NCI-H2107 treated with DMSO at 0.1 percent for 48 hours (cell line): ENCODE results near the gene CHSY3.

ENCODE experiments used
- DNase-seq: peaks from one replicate; lab custom pipeline; 2025; ENCODE audit not compliant: unreplicated experiment; lab: John Stamatoyannopoulos, UW

CHSY3 gene

DNA sequence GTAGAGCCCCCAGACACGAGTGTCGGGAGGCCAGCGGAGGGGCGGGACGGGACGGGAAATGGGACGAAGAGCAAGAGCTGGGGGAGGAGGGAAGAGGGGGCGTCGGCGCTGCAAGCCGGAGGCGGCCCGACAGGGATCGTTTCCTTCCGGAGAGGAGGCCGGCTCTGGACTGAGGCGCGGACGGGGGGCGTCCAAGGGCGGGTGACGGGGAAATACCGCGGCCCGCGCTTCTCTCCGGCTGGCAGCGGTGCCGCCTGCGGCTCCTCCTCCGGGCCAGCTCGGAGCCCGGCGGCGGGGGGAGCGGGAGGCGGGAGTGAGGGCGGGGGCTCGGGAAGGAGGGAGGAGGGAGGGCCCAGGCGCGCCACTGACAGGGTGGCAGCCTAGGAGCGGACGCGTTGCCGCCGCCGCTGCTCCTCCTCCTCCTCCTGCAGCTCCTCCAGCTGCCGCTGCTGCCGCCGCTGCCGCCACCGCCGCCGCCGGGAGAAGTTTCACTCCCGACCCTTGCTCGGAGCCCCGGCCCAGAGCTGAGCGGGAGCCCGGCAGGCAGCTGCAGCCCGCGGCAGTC, at the start of gene CHSY3:
Gene CHSY3, plus strand, starts transcription at position 364 of the 565 bp plus-strand sequence.
- peak; percentile 3 for DNase-seq

DNA sequence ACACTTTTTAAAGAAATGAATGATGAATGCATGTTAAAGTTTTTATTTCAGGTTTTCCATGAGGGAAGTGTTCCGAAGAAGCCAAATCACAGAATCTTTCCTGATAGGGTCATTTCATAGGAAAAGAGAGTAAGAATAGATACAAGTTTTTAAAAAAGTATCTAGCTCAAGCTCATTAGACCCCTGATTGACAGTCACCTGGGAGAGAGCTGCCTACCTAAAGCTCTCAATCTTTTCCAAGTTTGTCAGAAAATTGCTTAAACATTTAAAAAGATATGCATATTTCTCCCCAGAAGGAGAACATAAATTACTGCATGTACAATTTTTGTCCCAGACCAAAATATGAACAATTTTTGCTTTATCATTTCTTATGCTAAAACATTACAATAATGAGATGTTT, 47.9 kb upstream of the CHSY3 start:
- no peak for DNase-seq

DNA sequence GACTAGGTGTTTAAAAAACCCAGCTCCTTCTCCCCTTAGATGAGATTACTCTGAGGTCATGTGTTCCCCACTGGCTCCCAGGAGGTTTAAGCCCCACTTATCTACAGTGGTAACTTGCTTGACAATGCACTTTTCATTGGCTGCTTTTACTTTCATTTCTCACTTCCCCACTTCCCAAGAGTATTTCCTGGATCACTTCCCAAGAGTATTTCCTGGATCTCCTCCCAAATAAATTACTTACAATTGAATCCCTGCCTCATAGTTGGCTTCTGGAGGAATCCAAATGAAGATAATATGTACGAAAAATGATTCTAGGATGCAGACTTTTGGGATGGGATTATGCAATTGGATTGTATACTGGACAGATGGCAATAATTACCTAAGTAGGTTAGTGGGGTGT, 47.1 kb upstream of the CHSY3 start:
- no peak for DNase-seq

DNA sequence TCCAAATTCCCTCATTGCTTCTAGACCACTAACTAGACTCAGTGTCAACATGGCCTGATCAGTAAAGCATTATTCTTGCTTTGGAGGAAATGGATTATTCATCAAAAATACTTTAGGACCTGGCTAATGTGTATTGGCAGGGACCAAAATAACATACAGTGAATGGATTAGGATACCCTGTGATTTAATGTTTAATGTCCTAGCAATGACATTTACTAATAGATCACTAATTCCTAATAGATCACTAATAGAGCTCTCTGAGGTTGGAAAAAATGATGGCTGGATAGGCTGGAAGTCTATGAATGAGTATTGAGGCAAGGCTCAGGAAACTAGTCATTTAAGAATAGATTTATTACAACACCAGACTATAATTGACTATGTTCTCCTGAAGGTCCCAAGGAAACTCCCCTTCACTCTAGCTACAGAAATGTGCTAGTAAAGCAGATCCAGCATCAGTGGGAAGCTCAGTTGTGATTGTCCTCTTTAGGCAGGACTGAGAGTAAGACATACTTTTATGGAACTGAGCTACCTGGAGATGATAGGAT, 46.1 kb upstream of the CHSY3 start:
- DNase-seq: no peak

DNA sequence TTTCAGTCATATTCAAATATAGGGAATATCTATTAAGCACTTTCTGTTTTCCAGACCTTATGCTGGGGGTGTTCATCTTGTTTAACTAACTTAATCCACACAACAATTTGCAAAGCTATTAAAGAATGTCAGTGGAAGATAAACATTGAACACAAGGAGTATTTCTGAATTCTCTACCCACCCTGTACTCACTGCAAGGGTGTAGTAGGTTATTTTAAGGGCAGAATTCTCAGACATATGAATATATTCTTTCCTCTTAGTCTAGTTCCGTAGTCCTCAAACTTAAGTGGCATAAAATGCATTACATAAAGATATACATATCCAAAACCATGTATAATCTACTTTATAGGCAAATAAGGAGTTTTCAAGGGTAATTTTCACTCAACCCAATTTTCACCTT, 19.9 kb upstream of the CHSY3 start:
- no peak for DNase-seq

DNA sequence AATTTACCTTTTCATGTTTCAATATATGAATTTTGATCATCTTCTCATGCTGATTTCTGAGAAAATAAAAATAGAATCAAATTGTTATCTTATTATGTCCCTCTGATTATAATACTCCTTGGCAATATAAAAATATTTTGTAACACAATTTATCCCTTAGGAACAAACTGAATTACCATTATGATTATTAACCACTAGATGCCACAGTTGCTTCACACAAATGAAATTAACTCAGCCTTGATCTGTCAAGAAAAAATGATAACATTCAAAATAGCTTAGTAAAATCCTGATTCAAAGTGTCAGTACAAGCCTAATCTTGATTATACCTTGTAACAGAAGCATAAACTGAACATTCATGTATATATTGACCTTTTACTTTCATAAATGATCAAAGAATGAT, 4.8 kb upstream of the CHSY3 start:
- no peak for DNase-seq

DNA sequence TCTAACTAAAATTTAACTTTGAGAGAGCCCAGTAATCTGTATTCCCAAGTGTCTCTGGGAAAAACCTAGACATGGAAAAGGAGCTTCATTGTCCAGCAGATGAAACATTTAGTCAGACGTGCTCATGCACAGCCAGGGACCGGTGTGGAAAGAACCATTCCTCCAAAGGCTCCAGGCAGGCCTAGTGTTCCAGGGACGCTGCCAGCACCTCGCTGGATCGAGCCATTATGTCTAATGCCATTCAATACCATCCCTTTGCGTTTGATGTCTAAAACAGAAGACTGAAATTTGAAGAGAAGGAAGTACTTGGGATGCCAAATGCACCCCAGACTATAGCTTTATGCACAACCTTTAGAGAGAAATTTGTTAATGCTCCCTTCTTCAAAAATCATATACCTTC, 1.4 kb upstream of the CHSY3 start:
- no peak for DNase-seq

DNA sequence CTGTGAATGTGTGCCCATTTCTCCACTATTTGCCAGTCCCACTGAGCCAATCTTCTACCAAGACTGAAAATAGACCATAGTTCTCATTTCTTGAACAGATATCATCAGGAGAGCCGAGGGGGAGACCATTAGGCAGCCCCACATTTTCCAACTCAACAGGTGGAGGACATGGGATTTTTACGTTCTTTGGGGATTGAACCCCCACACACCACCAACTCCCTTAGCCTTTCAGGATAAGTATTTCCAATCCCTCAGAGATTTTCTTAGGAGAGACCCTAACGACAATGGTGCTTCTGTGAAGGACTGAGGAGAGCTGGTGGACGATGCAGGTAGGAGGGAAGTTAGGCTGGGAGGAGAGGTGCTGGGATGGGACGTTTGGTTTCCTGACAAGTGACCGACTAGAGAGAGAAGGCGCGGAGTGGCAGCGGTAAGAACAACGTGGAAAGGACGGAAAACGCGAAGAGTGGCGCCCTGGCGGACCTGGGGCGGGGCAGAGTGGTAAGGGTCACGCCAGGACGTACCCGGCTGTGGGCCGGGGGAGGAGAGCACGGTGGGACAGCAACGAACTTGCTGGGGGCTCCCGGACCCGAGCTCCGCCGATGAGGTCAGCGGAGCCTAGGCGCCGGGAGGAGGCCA, 681 bp upstream of the CHSY3 start:
- DNase-seq: no peak

DNA sequence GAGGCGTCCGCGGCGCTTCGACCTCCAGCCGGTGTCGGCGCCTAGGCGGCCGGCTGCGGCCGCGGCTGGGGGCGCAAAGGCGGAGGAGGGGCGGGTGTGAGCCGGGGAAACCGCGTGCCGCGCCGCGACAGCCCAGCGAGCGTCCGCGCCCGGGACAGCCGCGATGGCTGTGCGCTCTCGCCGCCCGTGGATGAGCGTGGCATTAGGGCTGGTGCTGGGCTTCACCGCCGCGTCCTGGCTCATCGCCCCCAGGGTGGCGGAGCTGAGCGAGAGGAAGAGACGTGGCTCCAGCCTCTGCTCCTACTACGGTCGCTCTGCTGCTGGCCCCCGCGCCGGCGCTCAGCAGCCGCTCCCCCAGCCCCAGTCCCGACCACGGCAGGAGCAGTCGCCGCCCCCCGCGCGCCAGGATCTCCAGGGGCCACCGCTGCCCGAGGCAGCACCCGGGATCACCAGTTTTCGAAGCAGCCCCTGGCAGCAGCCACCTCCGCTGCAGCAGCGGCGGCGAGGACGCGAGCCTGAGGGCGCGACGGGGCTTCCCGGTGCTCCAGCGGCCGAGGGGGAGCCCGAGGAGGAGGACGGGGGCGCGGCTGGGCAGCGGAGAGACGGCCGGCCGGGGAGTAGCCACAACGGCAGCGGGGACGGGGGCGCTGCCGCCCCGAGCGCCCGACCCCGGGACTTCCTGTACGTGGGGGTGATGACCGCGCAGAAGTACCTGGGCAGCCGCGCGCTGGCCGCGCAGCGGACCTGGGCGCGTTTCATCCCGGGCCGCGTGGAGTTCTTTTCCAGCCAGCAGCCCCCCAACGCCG, 605 bp downstream of the CHSY3 start:
- DNase-seq: no peak

DNA sequence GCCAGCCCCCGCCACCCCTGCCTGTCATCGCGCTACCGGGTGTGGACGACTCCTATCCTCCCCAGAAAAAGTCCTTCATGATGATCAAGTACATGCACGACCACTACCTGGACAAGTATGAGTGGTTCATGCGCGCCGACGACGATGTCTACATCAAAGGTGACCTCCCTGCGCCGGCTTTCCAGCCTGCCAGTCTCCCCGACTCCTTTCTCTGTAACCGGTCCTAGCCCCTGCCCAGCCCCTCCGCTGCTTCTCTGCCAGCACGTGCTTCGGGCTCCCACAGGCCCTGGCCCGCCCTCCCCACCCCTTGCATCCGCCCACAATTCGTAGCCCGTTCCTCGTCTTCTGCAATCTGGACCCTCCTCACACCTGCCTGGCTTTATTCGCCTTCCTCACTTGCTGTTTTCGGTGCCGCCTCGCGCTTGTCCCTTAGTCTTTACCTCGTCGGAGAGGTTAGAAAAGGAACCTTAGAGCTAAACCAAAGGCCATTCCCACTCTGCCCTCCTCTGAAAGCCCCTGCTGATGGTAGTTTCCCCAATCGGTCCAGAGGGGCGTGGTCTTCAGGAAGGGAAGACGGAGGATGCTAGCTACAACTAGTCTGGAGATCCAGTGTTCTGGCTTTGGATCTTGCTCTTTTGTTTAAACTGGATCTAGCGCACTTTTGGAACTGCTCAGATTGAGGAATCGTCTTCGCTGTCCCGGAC, 1.4 kb downstream of the CHSY3 start:
- no peak for DNase-seq

DNA sequence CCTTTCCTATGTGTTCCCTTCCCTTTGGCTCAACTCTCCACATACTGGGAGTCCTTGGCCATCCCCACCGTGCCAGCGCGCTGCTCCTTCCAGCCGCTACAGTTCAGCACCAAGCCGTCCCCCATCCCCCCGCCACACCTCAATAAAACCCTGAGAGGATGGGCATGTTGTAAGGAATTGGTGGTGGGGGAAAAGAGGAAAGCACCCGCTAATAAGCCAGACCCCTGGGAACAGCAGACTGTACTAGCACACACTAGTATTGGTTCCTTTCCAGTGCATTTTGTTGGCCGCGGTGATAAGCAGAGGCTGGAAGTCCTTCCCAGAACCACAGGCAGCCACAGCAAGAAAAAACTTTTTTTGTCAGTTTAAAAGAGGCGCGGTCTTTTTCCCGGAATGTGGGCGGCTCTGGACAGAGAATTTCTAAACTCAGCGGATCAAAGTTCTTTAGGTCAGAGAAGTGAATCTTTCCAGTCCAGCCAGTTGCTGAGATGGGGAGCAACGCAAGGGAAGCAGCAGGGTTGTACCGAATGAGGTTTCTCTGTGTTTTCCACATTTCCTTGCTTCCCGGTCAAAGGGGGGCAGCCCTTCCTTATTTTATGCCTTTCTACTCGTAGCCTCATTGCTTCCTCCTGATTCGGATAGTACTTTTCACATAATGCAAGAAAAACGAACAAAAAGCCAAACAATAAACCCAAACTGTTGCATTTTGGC, 2.1 kb downstream of the CHSY3 start:
- no peak for DNase-seq

DNA sequence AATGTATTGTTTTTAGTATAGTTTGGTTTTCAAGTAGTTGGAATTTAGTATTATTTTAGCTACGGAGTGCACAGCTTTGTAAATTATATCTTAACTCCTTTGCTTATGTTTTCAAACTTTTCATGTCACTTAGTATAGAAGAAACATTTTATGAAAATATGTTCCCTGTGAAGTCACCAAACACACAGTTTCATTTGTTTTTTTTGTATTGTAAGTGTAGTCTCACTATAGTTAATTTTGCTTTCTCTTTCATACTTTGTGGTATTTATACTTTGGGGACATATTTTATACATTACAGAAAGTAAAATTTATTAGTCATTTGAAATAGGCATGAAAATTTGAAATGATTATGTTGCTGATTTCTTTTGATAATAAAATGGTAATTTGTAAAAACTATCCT, 5.0 kb downstream of the CHSY3 start:
- DNase-seq: no peak

DNA sequence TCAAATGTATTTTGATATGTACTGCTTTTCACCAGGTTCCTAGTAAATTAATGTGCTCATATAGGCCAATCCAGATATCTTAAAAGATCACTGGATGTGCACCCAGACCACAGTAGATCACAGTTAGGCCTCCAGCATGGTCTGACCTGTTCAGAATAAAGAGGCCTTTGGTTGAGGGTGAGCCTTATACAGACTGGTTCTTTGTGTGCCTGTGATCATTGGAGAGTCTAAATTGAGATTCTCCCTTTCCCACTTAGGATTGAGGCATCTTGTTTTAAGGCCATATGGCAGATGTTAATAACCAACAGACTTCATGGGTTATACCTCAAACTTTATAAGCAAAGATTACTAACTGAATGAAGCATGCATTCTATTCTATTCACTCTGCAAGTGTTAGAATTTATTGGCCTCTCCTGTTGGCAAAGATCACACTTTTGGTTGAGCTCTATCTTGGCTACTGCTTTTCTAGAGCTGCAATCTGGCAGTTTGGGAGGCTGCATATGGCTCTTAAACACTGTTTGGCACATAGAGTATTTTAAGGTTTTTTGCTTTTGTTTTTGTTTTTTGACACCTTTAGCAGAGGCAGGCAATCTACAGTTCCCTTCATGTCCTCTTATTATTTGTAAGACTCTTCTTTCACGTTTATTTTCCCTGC, 8.5 kb downstream of the CHSY3 start:
- no peak for DNase-seq

DNA sequence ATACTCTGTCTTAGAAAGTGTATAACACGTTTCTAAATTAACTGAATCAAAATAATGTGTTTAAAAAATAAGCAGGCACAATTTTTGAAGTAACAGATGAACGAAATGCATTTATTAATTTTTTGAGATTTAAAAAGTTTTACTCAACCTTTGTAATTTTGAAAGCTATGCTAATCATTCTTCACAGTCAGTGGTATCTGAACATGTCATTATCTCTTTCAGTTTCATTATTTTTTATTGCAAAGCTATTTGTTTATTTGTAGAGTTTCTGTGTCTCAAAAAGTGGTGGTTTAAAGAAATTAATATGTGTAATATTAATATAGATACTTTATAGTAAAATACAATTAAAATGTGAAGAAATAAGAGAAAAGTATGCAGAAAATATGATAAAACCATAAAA, 11.2 kb downstream of the CHSY3 start:
- DNase-seq: no peak

DNA sequence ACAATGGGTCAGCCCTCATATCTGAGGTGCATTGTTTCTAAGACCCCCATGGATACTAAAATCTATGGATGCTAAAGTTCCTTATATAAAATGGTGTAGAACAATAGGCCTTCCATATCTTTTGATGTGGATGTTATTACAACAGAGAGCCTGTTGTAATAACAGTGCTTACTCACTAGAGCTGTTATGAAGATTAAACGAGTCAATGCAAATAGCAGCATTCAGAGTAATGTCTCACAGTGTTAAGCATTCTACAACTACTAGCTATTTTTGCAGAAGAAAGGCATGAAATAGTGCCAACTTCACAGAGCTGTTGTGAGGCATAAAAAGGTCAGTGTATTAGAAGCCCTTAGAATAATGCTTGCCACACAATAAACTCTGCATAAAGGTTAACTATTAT, 13.0 kb downstream of the CHSY3 start:
- DNase-seq: no peak

DNA sequence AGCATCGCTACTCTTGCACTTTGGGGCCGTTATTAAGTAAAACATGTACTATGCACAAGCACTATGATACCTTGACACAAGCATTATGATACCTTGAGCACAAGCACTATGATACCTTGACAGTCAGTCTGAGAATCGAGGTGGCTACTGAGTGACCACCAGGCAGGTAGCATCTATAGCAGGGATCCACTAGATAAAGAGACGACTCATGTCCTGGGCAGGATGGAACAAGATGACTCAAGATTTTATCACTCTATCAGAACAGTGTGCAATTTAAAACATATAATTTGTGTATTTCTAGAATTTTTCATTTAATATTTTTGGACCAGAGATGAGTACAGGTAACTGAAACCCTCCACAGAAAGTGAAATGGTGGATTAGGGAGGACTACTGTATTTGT, 16.9 kb downstream of the CHSY3 start:
- DNase-seq: no peak

DNA sequence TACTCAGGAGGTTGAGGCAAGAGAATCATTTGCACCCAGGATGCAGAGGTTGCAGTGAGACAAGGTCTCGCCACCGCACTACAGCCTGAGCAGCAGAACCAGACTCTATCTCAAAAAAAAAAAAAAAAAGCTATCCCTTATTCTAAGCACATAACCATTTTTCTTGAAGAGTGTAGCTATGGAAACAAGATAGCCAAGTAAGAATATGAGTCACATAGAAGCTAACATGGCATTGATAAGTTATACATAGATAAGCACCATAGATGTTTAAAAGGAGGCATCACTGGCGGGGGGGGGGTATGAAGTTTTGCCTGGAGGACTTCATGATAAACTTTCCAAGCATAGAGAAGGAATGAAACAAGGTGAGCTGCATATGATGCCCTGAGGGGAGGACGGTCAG, 26.0 kb downstream of the CHSY3 start:
- DNase-seq: no peak

DNA sequence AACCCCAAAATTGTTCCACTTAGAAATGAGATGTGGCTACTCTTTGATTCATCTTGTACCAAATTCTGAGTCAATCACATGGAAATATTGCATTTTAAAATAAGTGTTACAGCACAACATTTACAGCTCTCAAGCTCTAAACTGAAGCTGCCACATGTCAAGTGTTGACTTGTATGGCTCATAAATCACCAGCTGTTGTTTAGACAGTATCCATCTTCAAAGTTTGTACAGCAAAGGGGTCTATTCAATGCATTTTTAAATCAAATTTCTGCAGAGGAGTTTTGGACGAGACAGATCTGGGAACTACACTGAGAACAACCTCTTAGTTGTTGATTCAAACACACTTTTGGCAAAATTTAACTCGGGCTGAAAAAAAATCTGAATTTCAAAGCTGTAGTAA, 31.4 kb downstream of the CHSY3 start:
- no peak for DNase-seq

DNA sequence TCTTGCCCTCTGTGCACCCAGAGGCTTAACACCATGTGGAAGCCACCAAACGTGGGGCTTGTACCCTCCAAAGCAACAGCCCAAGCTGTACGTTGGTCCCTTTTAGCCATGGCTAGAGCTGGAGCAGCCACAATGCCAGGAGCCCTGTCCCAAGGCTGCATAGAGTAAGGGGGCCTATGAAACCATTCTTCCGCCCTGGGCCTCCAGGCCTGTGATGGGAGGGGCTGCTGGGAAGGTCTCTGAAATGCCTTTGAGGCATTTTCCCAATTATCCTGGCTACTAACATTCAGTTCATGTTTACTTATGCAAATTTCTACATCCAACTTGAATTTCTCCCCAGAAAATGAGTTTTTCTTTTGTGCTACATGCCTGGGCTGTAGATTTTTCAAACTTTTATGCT, 33.8 kb downstream of the CHSY3 start:
- DNase-seq: no peak

DNA sequence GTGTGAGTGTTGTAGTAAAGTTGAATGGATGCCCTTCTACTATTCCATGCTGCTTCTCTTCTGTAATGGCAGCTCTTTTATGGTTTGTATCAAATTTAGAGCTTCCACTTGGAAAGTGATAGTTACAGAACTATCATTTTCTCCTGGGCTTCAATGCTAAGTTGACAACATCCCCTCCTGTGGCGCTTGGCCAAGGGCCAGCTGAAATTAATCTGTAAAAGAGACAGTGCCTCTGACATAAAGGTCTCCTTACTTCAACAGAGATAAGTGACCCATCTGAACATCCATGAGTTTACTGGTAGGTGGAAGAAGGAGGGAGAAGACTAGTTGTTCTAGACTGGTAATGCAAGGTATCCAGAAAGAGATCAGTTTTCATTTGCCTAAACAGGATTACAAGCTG, 39.7 kb downstream of the CHSY3 start:
- no peak for DNase-seq

DNA sequence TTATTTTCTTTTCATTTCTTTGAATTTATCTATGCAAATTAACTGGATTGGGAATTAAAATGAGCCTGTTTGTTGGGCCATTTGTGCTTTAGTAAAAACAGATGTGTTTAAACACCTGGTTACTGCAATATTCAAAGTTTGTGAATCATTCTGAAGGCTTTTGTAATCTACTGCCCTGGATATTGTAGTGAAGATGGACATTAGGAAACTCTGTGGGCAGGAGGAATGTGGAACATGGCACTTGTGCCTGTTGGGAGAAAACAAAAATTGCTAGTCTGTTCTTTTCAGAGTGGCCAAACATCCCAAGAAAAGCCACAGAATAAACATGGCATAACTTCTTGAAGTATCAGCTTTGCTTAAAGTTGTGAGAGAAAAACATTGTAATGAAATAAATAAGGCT, 40.8 kb downstream of the CHSY3 start:
- no peak for DNase-seq
